Measurements from ENCODE around the gene HOXB3. TPM values are rescaled to one million over a fixed set of nuclear protein-coding genes. Genes with fewer than 3 reads are reported as not detected.

The HOXB3 gene
- total RNA-seq, 4 donors from 2014 or later = 37.0 to 89.3 (median 65.4) TPM

DNA sequence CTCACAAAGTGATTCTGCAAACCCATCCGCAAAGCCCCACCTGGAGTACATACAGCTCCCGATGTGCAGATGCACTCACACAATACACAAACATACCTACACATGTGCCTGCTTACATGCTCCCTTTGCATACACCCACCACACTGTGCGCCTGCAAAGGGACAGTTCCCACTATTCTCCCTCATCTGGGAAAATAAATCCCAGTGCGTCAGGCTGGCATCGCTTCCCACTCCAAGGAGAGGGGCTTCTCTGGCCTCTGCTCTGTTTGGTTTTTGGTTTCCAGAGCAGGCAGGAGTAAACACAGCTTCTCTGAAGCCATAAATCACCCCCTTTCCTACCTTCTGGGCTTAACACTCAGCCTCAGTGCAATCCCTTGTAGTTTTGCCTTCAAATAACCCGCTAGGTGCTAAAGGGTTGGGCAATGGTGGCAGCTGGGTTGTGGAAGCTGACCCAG is 26.6 kb downstream of the HOXB3 start:
- peak overlapping the region in 3 of 4 donors; percentile 27 to 43 (median 37) for H3K4me3 ChIP-seq
- no peak for TF ChIP-seq POLR2A (IDR thresholded peaks at IDR 0.05)
- TF ChIP-seq, protein P1, sequence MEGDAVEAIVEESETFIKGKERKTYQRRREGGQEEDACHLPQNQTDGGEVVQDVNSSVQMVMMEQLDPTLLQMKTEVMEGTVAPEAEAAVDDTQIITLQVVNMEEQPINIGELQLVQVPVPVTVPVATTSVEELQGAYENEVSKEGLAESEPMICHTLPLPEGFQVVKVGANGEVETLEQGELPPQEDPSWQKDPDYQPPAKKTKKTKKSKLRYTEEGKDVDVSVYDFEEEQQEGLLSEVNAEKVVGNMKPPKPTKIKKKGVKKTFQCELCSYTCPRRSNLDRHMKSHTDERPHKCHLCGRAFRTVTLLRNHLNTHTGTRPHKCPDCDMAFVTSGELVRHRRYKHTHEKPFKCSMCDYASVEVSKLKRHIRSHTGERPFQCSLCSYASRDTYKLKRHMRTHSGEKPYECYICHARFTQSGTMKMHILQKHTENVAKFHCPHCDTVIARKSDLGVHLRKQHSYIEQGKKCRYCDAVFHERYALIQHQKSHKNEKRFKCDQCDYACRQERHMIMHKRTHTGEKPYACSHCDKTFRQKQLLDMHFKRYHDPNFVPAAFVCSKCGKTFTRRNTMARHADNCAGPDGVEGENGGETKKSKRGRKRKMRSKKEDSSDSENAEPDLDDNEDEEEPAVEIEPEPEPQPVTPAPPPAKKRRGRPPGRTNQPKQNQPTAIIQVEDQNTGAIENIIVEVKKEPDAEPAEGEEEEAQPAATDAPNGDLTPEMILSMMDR (IDR thresholded peaks at IDR 0.05) = no peak
- H3K4me1 ChIP-seq = peaks cover 0 to 89% (median 2%) of the 10 kb centered on the region in 4 donors
- no peaks in the 10 kb centered on the region for H3K36me3 ChIP-seq
- H3K9me3 ChIP-seq = no peaks in the 10 kb centered on the region
- no peaks in the 10 kb centered on the region for H3K27me3 ChIP-seq
- peak in 1 of 3 donors; percentile 16 for DNase-seq
- peak overlapping the region; percentile 27 to 96 (median 62) for H3K27ac ChIP-seq

GRCh38 chr17:48562934-48563333 is 27.1 kb downstream of the HOXB3 start:
- no peak overlapping the region for H3K4me3 ChIP-seq

GRCh38 chr17:48561884-48562810 is 27.9 kb downstream of the HOXB3 start:
- H3K9me3 ChIP-seq = no peaks in the 10 kb centered on the region
- no peaks in the 10 kb centered on the region for H3K27me3 ChIP-seq
- H3K4me3 ChIP-seq = no peak overlapping the region
- no peaks in the 10 kb centered on the region for H3K36me3 ChIP-seq
- peak in 1 of 3 donors; percentile 47 for DNase-seq
- peaks cover 0 to 89% (median 4%) of the 10 kb centered on the region in 4 donors for H3K4me1 ChIP-seq
- H3K27ac ChIP-seq = peak overlapping the region in 2 of 4 donors; percentile 62 to 96
- no peak for TF ChIP-seq POLR2A (IDR thresholded peaks at IDR 0.05)
- TF ChIP-seq, protein P1 (IDR thresholded peaks at IDR 0.05) = peak in 2 of 6 experiments; percentile 8 to 15

More at GRCh38 chr17:48562934-48563333, 27.1 kb downstream of the HOXB3 start:
- DNase-seq = peak in 1 of 3 donors; percentile 9
- Histone ChIP-seq H3K36me3 (no peaks in the 10 kb centered on the region), H3K27ac (peak overlapping the region; percentile 27 to 96 (median 62)), H3K4me1 (peaks cover 0 to 89% (median 2%) of the 10 kb centered on the region in 4 donors), H3K9me3 (no peaks in the 10 kb centered on the region), H3K27me3 (no peaks in the 10 kb centered on the region)
- TF ChIP-seq, protein P1 (IDR thresholded peaks at IDR 0.05) = no peak
- TF ChIP-seq POLR2A (IDR thresholded peaks at IDR 0.05) = no peak

GRCh38 chr17:48559840-48560817 is 29.9 kb downstream of the HOXB3 start:
- Histone ChIP-seq H3K4me1 (peaks cover 0 to 89% (median 2%) of the 10 kb centered on the region in 4 donors), H3K9me3 (no peaks in the 10 kb centered on the region), H3K27me3 (no peaks in the 10 kb centered on the region), H3K4me3 (no peak overlapping the region), H3K27ac (peak overlapping the region; percentile 6 to 96 (median 58)), H3K36me3 (no peaks in the 10 kb centered on the region)
- no peak for DNase-seq
- TF ChIP-seq POLR2A (IDR thresholded peaks at IDR 0.05) = no peak
- TF ChIP-seq, protein P1 (IDR thresholded peaks at IDR 0.05) = no peak

Data from Peyer's patch (tissue), 4 donors.